Vagina (tissue), 2 donors: Measurements from ENCODE around the gene ST8SIA1.

ENCODE experiments used
- POLR2A ChIP-seq, 2 donors: fragments of 450-650 bp; IDR thresholded peaks; one replicate each; pipeline ENCODE4 v1.6.1; 2017; ENCODE audit warnings: antibody characterized with exemption in 2 of 2, mild to moderate bottlenecking in 2 of 2, moderate library complexity in 2 of 2
- POLR2AphosphoS5 ChIP-seq, 2 donors: sonication (generic); formaldehyde crosslinking; IDR thresholded peaks; one replicate each; pipeline ENCODE4 v1.9.0; 2017; ENCODE audit warnings: antibody characterized with exemption in 2 of 2, mild to moderate bottlenecking in 2 of 2, low read depth in 1 of 2; ENCODE audit not compliant: insufficient read depth in 1 of 2
- TF ChIP-seq, protein P1 (sequence below), 3 experiments: fragments of 450-650 bp in 2 of 3; fragments of 200-600 bp in 1 of 3; sonication (generic) in 1 of 3; IDR thresholded peaks; one replicate each; pipeline ENCODE4 v1.5.1; 2017 to 2019; ENCODE audit warnings: antibody characterized with exemption in 3 of 3, mild to moderate bottlenecking in 2 of 3, moderate library complexity in 2 of 3

DNA sequence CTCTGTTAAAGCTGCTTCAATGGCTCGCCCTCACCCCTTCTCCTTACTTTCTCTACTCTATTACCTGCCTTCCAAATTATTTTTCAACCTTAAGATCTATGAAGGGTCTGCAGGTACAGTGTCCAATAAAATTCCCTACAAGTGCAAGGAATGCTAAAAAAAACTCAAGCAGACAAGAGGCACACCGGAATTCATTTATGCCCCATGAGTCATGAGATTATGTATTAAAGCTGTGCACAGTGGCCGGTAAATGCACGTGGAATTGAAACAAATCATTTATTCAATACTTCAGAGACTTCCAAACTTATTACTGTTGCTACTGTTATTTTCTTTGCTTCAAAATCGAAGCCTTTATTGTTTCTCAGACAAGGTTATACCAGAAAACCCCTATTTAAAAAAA, 68.4 kb downstream of the ST8SIA1 start:
- no peak for TF ChIP-seq POLR2AphosphoS5 (IDR thresholded peaks at IDR 0.05; ENCODE audit: insufficient read depth in 1 of 2, low read depth in 1 of 2)
- TF ChIP-seq, protein P1, sequence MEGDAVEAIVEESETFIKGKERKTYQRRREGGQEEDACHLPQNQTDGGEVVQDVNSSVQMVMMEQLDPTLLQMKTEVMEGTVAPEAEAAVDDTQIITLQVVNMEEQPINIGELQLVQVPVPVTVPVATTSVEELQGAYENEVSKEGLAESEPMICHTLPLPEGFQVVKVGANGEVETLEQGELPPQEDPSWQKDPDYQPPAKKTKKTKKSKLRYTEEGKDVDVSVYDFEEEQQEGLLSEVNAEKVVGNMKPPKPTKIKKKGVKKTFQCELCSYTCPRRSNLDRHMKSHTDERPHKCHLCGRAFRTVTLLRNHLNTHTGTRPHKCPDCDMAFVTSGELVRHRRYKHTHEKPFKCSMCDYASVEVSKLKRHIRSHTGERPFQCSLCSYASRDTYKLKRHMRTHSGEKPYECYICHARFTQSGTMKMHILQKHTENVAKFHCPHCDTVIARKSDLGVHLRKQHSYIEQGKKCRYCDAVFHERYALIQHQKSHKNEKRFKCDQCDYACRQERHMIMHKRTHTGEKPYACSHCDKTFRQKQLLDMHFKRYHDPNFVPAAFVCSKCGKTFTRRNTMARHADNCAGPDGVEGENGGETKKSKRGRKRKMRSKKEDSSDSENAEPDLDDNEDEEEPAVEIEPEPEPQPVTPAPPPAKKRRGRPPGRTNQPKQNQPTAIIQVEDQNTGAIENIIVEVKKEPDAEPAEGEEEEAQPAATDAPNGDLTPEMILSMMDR (IDR thresholded peaks at IDR 0.05) = no peak
- TF ChIP-seq POLR2A (IDR thresholded peaks at IDR 0.05) = no peak
